A549 (cell line): ENCODE results near the gene SNRNP70.

Source experiments
- BHLHE40 ChIP-seq: IDR thresholded peaks from 2 replicates; pipeline ENCODE4 v1.6.1; 2012; ENCODE audit warnings: low read depth, low read length, inconsistent platforms
- CTCF ChIP-seq: fragments of >200 bp; sonication (Bioruptor Twin); formaldehyde crosslinking; IDR thresholded peaks from 3 replicates; pipeline ENCODE4 v1.5.1; 2016
- HDAC2 ChIP-seq: fragments of 200-600 bp; sonication (generic); IDR thresholded peaks from 2 replicates; pipeline ENCODE4 v1.6.1; 2016
- PHF8 ChIP-seq: fragments of 200-600 bp; sonication (generic); IDR thresholded peaks from 2 replicates; pipeline ENCODE4 v1.6.1; 2016; ENCODE audit warnings: low read depth, mild to moderate bottlenecking, antibody characterized with exemption, moderate library complexity, borderline replicate concordance
- POLR2AphosphoS2 ChIP-seq: conservative IDR thresholded peaks from 2 replicates; pipeline ENCODE4 v1.6.1; 2012; ENCODE audit warnings: low read length, improper control_type of control experiment, inconsistent platforms
- REST ChIP-seq: fragments of 200-600 bp; sonication (generic); IDR thresholded peaks from 2 replicates; pipeline ENCODE4 v1.6.1; 2016; ENCODE audit warnings: antibody characterized with exemption, mild to moderate bottlenecking, moderate library complexity

- no peak for TF ChIP-seq CTCF
- TF ChIP-seq PHF8, result no peak
- TF ChIP-seq REST, result no peak
- no peak for TF ChIP-seq POLR2AphosphoS2
- TF ChIP-seq HDAC2, result no peak
- TF ChIP-seq BHLHE40, result no peak
These were observed 47.8 kb downstream of the SNRNP70 start for GRCh38 chr19:49132974-49133609.
